HUDEP-2 (cell line): ENCODE results near the gene IYD.
"Not testable (repeated sequence)": the region's sequence is repeated elsewhere in the genome, so short reads cannot be mapped to it uniquely, and the experiment has no call there.

Source experiments
- DNase-seq, 76 experiments: peaks; one replicate each; lab custom pipeline; 2025; ENCODE audit not compliant: unreplicated experiment in 76 of 76; lab: John Stamatoyannopoulos, UW

The IYD gene

DNA sequence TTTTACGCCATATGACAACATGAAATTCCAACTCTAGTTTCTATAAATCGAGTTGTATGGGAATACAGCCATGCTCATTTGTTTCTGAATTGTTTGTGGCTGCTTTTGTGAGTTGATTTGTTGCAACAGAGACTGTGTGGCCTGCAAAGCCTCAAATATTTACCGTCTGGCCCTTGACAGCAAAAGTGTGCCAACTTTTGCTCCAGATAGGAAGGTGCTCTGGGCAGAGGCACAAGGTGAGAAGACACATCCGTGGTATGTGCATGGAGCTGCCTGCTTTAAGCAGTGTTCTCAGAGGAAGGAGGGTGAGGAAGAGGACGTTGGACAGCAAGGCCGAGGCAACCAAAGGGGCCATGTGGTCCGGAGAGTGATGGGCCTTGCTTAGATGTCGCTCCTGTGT lies 57.4 kb downstream of the IYD start:
- DNase-seq, result no peak

GRCh38 chr6:150427037-150427602 lies 58.3 kb downstream of the IYD start:
- DNase-seq, result no peak

DNA sequence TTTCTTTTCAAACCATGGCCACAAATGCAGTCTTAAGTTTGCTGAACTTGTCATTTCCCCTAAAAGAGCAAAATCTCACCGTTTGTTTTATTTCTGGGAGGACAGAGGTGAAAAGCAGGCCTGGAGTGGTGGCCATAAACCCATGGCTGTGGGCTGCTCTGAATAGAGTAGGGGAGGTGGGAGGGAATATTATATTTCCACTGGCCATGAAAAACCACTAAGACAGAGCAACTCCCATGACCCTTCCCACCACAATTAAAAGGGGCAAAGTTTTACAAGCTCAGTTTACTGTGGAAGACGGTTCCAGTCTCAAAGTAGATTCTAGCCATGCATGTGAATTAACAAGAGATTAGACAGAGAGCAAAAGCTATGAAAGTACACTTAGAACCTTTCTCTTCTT lies 59.0 kb downstream of the IYD start:
- no peak for DNase-seq

DNA sequence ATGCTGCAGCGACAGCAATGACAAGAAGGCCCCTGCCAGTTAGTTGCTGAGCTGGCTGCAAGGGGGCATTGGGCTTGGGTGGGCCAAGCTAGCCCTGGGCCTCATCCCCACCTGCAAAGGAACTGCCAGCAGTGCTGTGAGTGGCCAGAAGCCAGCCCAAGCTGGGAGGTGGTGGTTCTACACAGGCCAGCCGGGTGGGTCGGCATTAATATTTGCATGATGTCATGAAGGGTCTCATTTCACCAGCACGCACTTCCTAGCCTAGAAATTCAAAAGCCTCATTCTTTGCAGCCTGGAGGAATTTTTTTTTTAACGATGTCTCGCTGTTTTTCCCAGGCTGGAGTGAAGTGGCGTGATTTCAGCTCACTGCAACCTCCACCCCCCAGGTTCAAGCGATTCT lies 62.0 kb downstream of the IYD start:
- DNase-seq, result no peak

DNA sequence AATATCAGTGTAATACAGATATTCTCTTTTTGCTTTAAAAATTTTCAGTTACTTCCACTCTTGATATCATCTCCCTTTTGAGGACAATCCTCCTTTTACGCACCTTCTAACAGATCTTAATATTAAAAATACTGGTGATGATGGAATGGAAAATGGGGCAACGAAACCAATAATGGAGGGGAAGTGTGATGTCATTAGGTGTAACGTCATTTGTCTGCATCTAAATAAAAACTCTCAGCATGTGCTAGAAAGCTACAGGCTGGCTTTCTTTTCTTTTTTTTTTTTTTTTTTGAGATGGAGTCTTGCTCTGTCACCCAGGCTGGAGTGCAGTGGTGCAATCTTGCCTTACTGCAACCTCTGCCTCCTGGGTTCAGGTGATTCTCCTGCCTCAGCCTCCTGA lies 66.5 kb downstream of the IYD start:
- DNase-seq, result no peak

DNA sequence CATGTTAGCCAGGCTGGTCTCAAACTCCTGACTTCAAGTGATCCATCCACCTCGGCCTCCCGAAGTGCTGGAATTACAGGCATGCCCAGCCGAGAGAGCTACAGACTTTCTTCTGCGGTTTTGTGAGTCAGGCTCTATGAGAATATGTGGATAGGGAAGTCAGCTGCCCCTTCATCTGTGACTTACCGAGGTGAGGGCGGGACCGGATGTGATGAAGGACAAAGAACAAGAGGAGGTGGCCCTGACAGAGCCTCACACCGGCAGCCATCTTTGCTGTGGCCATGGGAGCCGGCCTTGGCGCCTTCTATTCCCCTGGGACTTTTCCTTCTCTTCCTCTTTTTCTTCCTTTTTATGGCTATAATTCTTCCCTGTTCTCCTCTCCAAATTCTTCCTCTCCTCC lies 67.0 kb downstream of the IYD start:
- DNase-seq, result no peak

DNA sequence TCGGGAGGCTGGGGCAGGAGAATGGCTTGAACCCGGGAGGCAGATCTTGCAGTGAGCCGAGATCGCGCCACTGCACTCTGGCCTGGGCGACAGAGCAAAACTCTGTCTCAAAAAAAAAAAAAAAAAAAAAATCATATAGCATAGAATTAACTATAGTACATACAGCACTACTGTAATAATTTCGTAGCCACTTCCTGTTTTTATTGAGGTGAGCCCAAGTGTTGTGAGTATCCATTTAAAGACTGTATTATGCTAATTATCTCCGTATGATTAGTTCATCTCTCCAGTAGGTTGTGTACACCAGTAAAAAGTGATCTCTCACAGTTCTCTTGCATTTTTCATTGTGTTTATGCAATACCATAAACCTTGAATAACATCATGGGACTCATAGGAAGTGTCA lies 70.6 kb downstream of the IYD start:
- no peak for DNase-seq

DNA sequence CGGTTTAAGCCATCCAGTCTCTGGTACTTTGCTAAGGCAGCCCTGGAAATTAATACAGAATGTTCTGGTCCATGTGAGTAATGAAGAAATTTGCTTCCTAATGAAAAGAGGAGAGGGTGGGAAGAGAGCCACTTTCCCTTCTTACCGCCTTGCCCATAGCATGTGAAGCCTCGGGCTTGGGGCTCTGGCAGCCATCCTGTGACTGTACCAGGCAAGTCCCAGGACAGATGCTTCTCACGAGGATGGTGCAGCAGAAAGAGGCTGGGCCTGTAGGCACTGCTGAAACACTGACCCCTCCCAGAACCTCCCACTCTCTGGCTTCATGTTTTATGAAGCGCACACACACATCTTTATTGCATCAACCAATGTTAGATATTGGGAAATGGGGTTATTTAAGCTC lies 74.8 kb downstream of the IYD start:
- no peak for DNase-seq

- no peak for DNase-seq
Observed at GRCh38 chr6:150444308-150444707, 75.5 kb downstream of the IYD start.

DNA sequence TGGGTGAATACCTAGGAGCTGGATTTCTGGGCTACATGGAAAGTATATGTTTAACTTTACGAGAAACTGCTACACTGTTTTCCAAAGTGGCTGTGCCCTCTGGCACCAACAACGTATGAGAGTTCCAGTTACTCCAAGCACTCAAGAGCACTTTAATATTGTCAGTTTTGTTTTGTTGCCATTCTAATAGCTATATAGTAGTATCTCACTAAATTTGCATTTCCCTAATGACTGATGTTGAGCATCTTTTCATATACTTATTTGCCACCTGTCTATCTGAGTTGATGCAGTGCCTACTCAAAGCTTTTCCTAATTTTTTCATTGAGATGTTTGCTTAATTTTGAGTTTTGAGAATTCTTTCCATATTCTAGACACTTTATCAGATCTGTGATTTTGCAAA lies 76.7 kb downstream of the IYD start:
- DNase-seq, result no peak

DNA sequence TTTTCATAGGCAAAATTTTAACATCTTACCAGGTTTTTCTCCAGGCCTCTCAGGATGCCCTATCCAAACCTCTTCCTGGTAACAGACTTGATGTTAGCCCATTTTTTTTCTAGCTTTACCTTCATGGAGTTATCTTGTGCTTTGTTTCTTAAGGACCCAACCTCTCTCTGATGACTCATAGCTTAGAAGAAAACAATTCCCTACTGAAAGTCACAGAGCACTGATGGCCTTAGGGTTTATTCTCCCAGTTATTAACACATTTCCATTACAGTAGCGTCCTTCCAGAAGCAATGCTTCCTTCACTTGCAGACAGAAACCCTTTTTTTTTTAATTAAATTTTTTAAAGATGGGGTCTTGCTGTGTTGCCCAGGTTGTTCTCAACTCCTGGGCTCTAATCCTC lies 79.4 kb downstream of the IYD start:
- no peak for DNase-seq

- DNase-seq, result not testable (repeated sequence)
Observed at GRCh38 chr6:150449055-150449454, 80.2 kb downstream of the IYD start.

DNA sequence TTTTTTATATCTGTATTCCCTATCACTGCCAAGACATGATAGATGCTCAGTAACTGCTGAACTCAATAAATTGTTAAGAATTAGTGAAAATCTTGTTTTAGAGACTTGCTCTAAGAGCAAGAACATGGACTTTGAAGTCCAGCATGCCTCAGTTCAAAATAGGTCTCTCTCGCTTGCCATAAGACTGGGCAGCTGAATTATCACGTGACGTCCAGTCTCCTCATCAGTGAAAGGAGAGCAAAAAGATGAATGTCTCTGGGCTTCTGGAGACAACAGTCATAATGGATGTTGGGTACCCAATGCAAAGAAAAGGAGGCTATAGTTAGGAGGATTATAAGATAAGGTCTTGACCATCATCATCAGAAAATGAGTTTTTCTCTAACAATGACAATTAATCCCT lies 82.1 kb downstream of the IYD start:
- no peak for DNase-seq

GRCh38 chr6:150451807-150452427 lies 83.1 kb downstream of the IYD start:
- DNase-seq, result no peak

DNA sequence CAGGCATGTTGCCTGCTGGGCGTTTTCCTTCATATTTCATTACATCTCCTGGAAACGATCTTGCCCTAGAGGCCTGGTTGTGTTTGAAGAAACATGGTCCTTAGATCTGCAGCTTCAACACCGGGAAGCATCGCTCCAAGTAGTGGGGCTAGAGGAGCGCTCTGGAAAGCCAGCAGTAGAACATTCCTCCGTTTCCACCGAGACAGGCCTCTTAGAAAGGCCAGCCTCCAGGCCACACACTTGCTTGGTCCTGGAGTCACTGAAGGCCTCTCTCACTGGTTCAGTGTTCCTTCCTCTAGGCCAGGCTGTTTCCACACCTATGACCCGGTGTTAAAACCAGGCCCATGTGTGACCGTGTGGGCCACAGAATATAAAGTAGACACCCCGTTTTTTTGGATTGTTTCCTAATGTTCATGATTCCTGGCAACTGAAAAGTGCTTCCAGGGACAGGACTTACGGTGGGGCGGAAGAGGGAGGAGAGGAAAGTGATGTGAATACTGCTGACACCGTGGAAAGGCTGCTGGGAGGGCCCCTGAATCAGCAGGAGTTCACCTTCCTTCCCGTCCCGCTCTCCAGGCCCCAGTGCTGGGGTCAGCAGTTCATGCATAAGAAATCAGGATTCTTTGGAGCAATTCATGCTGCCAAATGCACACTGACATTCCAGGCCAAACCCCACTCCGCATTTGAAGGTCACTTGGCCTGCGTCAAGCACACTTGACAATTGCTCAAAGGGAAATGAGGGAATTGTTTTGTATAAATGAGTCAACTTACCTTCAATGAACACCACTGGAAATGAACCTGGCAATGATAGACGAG lies 83.8 kb downstream of the IYD start:
- DNase-seq, result no peak

- DNase-seq, result no peak
Observed at GRCh38 chr6:150453357-150453756, 84.5 kb downstream of the IYD start.
